ENCODE results near the gene CATSPERZ.

GRCh38 chr11:64265176-64266160 is 34.7 kb upstream of the CATSPERZ start:
- TF ChIP-seq CTCF (IDR thresholded peaks at IDR 0.05 in 8 of 11, conservative IDR thresholded peaks at IDR 0.05 in 3 of 11) (no peak), POLR2A (IDR thresholded peaks at IDR 0.05) (no peak)

All from spleen (tissue), 7 donors.